Measurements from ENCODE around the gene RAB15.

DNA sequence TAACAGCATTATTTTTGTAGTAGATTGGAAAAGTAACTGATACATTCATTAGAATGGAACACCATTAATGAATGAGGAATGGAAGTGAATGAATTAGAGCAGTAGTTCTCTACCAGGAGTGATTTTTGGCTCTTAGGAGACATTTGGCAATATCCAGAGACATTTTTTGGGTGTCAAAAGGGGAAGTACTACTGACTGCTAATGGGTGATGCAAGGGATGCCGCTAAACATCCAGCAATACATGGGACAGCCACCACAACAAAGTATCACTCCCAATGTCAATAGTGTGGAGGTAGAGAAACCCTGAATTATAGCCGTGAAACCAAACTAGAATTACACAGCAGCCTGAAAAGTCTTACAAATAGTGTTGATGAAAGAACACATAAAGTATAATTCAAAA, 56.3 kb downstream of the RAB15 start:
- TF ChIP-seq, protein P1, sequence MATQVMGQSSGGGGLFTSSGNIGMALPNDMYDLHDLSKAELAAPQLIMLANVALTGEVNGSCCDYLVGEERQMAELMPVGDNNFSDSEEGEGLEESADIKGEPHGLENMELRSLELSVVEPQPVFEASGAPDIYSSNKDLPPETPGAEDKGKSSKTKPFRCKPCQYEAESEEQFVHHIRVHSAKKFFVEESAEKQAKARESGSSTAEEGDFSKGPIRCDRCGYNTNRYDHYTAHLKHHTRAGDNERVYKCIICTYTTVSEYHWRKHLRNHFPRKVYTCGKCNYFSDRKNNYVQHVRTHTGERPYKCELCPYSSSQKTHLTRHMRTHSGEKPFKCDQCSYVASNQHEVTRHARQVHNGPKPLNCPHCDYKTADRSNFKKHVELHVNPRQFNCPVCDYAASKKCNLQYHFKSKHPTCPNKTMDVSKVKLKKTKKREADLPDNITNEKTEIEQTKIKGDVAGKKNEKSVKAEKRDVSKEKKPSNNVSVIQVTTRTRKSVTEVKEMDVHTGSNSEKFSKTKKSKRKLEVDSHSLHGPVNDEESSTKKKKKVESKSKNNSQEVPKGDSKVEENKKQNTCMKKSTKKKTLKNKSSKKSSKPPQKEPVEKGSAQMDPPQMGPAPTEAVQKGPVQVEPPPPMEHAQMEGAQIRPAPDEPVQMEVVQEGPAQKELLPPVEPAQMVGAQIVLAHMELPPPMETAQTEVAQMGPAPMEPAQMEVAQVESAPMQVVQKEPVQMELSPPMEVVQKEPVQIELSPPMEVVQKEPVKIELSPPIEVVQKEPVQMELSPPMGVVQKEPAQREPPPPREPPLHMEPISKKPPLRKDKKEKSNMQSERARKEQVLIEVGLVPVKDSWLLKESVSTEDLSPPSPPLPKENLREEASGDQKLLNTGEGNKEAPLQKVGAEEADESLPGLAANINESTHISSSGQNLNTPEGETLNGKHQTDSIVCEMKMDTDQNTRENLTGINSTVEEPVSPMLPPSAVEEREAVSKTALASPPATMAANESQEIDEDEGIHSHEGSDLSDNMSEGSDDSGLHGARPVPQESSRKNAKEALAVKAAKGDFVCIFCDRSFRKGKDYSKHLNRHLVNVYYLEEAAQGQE (IDR thresholded peaks at IDR 0.05; ENCODE audit: low read depth): no peak
- TF ChIP-seq, protein P2, sequence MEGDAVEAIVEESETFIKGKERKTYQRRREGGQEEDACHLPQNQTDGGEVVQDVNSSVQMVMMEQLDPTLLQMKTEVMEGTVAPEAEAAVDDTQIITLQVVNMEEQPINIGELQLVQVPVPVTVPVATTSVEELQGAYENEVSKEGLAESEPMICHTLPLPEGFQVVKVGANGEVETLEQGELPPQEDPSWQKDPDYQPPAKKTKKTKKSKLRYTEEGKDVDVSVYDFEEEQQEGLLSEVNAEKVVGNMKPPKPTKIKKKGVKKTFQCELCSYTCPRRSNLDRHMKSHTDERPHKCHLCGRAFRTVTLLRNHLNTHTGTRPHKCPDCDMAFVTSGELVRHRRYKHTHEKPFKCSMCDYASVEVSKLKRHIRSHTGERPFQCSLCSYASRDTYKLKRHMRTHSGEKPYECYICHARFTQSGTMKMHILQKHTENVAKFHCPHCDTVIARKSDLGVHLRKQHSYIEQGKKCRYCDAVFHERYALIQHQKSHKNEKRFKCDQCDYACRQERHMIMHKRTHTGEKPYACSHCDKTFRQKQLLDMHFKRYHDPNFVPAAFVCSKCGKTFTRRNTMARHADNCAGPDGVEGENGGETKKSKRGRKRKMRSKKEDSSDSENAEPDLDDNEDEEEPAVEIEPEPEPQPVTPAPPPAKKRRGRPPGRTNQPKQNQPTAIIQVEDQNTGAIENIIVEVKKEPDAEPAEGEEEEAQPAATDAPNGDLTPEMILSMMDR (IDR thresholded peaks at IDR 0.05 in 2 of 3, conservative IDR thresholded peaks at IDR 0.05 in 1 of 3; ENCODE audit: borderline replicate concordance in 1 of 3, insufficient read depth in 1 of 3, low read depth in 2 of 3, low read length in 2 of 3): no peak
